ENCODE results near the gene POLR1G. TPM values are rescaled to one million over a fixed set of nuclear protein-coding genes. Genes with fewer than 3 reads are reported as not detected.

Gene POLR1G
- total and polyA plus RNA-seq, 2 donors (not counting 3 experiments of a cell fraction or from before 2014, with no cell fraction given), result 6.6 to 19.5 TPM

- ChIA-PET CTCF (interaction anchor here (2.2 kb wide), 1 partner anchor 64 kb away, joined by 8 read pairs; no protein-coding TSS in a partner anchor), POLR2A (interaction anchor here (0.5 to 1.4 kb wide), 2 partner anchors 10 to 12 kb away, joined by 3 to 4 read pairs; partner anchors contain the start of gene ERCC1)
- no peaks in the 10 kb centered on the region for H3K9me3 ChIP-seq (replicated peaks; ENCODE audit: control insufficient read depth, insufficient read depth, low read length)
- intact Hi-C loops (cut with micrococcal nuclease) (no loop called here), dilution Hi-C loops (cut with MboI; ENCODE audit: extremely low pct_ligation_motif_present, low sequenced_read_pairs) (no loop called here)
- H3K79me2 ChIP-seq (ENCODE audit: control insufficient read depth, insufficient read depth, low read length), result peaks cover under 1% of the 10 kb centered on the region
- DNase-seq (ENCODE audit: low read depth, low spot score) (no peak), FAIRE-seq (no peak)
- H3K27me3 ChIP-seq (ENCODE audit: control insufficient read depth in 2 of 2, insufficient read depth in 2 of 2, low read length in 2 of 2), result no peaks in the 10 kb centered on the region
- BruUV-seq (replicated peaks), result no TSS peak
- peaks cover 5 to 19% of the 10 kb centered on the region in 2 experiments for H3K36me3 ChIP-seq (ENCODE audit: control insufficient read depth in 2 of 2, extremely low read depth in 1 of 2, insufficient read depth in 2 of 2, low read length in 2 of 2)
- H3K27ac ChIP-seq (ENCODE audit: insufficient read depth, low read depth, low read length), result no peak overlapping the region
- H3K4me2 ChIP-seq (ENCODE audit: insufficient read depth, low read length), result no peak overlapping the region
- no peak overlapping the region for H3K9ac ChIP-seq (replicated peaks; ENCODE audit: extremely low read depth, insufficient read depth, low read length)
- H4K20me1 ChIP-seq (replicated peaks; ENCODE audit: control insufficient read depth, extremely low read depth, insufficient read depth, low read length), result no peaks in the 10 kb centered on the region
- H2AFZ ChIP-seq (ENCODE audit: low read depth, low read length), result no peak overlapping the region
- TF ChIP-seq, protein P1, sequence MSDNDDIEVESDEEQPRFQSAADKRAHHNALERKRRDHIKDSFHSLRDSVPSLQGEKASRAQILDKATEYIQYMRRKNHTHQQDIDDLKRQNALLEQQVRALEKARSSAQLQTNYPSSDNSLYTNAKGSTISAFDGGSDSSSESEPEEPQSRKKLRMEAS (IDR thresholded peaks at IDR 0.05; ENCODE audit: insufficient read depth, insufficient read length), result no peak
- TF ChIP-seq POLR2AphosphoS5 (IDR thresholded peaks at IDR 0.05; ENCODE audit: insufficient read depth, low read depth, low read length) (no peak), GATA2 (IDR thresholded peaks at IDR 0.05; ENCODE audit: insufficient read depth, insufficient read length, low read depth, low read length) (no peak), FOS (IDR thresholded peaks at IDR 0.05; ENCODE audit: borderline replicate concordance, insufficient read depth, low read length) (no peak), EZH2 (IDR thresholded peaks at IDR 0.05; ENCODE audit: borderline replicate concordance, low read depth, low read length, severe bottlenecking) (no peak), JUN (IDR thresholded peaks at IDR 0.05; ENCODE audit: borderline replicate concordance, insufficient read depth, insufficient read length, low read depth) (no peak), POLR2A (IDR thresholded peaks at IDR 0.05; ENCODE audit: low read depth, low read length) (no peak), MYC (IDR thresholded peaks at IDR 0.05; ENCODE audit: low read depth, low read length) (no peak)
- TF ChIP-seq, protein P2, sequence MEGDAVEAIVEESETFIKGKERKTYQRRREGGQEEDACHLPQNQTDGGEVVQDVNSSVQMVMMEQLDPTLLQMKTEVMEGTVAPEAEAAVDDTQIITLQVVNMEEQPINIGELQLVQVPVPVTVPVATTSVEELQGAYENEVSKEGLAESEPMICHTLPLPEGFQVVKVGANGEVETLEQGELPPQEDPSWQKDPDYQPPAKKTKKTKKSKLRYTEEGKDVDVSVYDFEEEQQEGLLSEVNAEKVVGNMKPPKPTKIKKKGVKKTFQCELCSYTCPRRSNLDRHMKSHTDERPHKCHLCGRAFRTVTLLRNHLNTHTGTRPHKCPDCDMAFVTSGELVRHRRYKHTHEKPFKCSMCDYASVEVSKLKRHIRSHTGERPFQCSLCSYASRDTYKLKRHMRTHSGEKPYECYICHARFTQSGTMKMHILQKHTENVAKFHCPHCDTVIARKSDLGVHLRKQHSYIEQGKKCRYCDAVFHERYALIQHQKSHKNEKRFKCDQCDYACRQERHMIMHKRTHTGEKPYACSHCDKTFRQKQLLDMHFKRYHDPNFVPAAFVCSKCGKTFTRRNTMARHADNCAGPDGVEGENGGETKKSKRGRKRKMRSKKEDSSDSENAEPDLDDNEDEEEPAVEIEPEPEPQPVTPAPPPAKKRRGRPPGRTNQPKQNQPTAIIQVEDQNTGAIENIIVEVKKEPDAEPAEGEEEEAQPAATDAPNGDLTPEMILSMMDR (IDR thresholded peaks at IDR 0.05; ENCODE audit: extremely low read depth in 1 of 2, insufficient read depth in 1 of 2, low read depth in 1 of 2, low read length in 2 of 2), result no peak
- no peak overlapping the region for H3K4me3 ChIP-seq (replicated peaks in 1 of 3; ENCODE audit: insufficient read depth in 1 of 3, low read depth in 1 of 3, low read length in 3 of 3)
- no peaks in the 10 kb centered on the region for H3K4me1 ChIP-seq (ENCODE audit: control insufficient read depth, extremely low read depth, insufficient read depth, low read length)
- no peaks in the 10 kb centered on the region for H3K9me1 ChIP-seq (replicated peaks; ENCODE audit: control insufficient read depth, extremely low read depth, insufficient read depth, low read length)
Observed at GRCh38 chr19:45414468-45414867, 8.0 kb downstream of the POLR1G start.
